ENCODE measurements around the gene AGL.
A peak's percentile ranks its signal among the peaks of the same experiment; 100 is the strongest.
"Not testable (repeated sequence)": the region's sequence is repeated elsewhere in the genome, so short reads cannot be mapped to it uniquely, and the experiment has no call there.

Gene AGL

DNA sequence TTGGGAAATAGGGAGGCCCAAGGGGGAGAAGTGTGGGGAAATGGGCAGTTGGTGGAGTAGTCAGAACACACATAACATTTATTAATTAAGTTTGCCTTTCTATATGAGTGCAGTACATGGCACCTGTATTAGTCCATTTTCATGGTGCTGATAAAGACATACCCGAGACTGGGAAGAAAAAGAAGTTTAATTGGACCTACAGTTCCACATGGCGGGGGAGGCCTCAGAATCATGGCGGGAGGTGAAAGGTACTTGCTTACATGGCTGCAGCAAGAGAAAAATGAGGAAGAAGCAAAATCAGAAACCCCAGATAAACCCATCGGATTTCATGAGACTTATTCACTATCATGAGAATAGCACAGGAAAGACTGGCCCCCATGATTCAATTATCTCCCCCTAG, 118.1 kb downstream of the AGL start:
- POLR2A ChIA-PET, result no interaction called here
- DNase-seq (ENCODE audit: low read depth, low spot score), result no peak
- no peak overlapping the region for H3K4me3 ChIP-seq (ENCODE audit: low read depth, low read length)
- TF ChIP-seq CTCF (IDR thresholded peaks at IDR 0.05; ENCODE audit: insufficient read depth, low read length, missing control alignments), result no peak
- CTCF ChIA-PET, result no interaction called here

GRCh38 chr1:99969260-99969728, 119.1 kb downstream of the AGL start:
- H3K4me3 ChIP-seq (ENCODE audit: low read depth, low read length), result peak overlapping the region; percentile 88
- POLR2A ChIA-PET, result interaction anchor here (0.6 to 1.4 kb wide), 4 partner anchors 9 to 69 kb away, joined by 3 to 4 read pairs (median 4); a partner anchor contains a TSS
- no peak for TF ChIP-seq CTCF (IDR thresholded peaks at IDR 0.05; ENCODE audit: insufficient read depth, low read length, missing control alignments)

GRCh38 chr1:99969729-99970621, 119.8 kb downstream of the AGL start, which contains the start of gene SLC35A3:
Gene SLC35A3, plus strand, starts transcription at chr1:99969996. Its CDS starts 23,559 bp downstream, at chr1:99993555.
- peak within 1 kb of the TSS; percentile 88 for H3K4me3 ChIP-seq (ENCODE audit: low read depth, low read length)
- CTCF ChIA-PET, result no interaction called here
- no peak for TF ChIP-seq CTCF (IDR thresholded peaks at IDR 0.05; ENCODE audit: insufficient read depth, low read length, missing control alignments)
- POLR2A ChIA-PET, result interaction anchor here (0.6 to 1.4 kb wide), 4 partner anchors 8 to 280 kb away, joined by 3 to 4 read pairs (median 4); partner anchors contain the start of gene DBT
- DNase-seq (ENCODE audit: low read depth, low spot score), result no peak

More at GRCh38 chr1:99969260-99969728, 119.1 kb downstream of the AGL start:
- CTCF ChIA-PET, result no interaction called here
- DNase-seq (ENCODE audit: low read depth, low spot score), result no peak

DNA sequence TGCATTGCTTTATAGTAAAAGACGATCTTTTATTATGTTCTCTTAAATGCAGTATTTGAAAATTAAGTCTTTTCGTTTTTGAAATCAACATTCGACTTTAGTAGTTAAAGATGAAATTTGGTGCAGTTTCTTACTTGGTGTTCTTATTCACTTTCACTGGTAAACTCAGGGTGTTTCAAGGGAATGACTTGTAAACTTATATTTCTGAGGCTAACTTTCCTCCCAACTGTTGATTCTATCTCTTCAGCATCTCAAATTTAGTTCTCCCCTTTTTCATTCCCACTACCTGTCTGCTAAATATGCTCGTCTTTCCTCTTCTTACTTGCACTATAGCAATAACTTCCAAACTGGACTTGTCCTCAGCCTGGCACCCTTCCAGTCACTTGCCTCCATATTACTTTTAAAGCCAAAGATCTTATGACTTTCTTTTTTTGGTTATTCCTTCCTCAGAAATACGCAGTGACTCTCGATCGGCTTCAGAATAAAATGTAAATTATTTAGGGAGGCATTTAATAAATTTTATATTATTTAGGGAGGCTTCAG, 120.6 kb downstream of the AGL start:
- ChIA-PET POLR2A (interaction anchor here (1.2 kb wide), 1 partner anchor 279 kb away, joined by 4 read pairs; the partner anchor contains the start of gene DBT), CTCF (no interaction called here)
- no peak for TF ChIP-seq CTCF (IDR thresholded peaks at IDR 0.05; ENCODE audit: insufficient read depth, low read length, missing control alignments)
- no peak for DNase-seq (ENCODE audit: low read depth, low spot score)
- H3K4me3 ChIP-seq (ENCODE audit: low read depth, low read length), result peak overlapping the region; percentile 88

DNA sequence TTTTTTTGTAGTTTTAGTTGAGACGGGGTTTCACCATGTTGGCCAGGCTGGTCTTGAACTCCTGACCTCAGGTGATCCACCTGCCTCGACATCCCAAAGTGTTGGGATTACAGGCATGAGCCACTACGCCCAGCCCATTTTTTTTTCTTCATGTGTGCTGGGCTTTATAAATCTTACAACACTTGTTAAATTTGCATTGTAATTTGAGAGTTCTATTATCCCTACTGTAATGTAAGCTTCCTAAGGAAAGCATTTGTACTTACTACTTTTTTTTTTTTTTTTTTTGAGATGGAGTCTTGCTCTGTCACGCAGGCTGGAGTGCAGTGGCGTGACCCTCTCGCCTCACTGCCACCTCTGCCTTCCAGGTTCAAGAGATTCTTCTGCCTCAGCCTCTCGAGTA, 121.9 kb downstream of the AGL start:
- POLR2A ChIA-PET, result interaction anchor here (0.7 kb wide), 1 partner anchor 651 kb away, joined by 3 read pairs; no protein-coding TSS in a partner anchor
- CTCF ChIA-PET; H3K4me3 ChIP-seq (ENCODE audit: low read depth, low read length); DNase-seq (ENCODE audit: low read depth, low spot score): not testable (repeated sequence)
